Measurements from ENCODE around the gene DIP2C.
"Not testable (repeated sequence)": the region's sequence is repeated elsewhere in the genome, so short reads cannot be mapped to it uniquely, and the experiment has no call there.

Gene DIP2C

DNA sequence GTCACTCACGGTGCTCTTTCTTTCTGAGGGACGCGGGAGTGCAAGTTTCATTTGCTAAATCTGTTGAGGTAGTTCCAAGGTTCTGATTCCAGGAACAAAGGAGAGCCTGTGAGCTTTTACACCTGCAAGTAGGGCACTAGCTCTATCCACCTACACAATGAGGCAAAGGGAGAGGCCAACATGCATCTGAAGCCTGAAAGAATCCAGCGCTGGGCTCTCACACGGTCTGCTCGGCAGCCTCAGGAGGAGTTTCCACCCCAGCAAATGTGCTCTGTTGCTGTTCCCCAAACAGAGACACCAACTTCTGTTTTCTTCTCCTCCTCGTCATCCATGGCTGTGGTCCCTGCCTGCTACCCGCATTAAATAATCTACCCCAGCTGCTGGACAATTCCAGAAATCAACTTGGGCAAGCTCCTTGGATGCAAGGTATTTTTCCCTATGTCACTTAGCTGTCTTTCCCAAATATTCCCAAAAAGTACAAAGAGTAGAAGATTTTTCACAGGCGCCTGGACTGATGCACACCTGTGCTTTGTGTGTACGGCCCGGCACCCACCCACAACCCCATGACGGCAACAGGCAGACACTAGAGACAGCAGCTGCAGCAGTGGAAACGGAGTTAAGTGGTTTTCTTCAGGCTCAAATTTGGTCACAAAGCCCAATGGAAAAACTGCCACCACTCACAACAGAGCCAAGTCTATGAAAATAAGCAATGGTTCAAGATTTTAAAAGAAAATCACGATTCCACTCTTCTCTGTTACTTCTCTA lies 377.4 kb downstream of the DIP2C start:
- Histone ChIP-seq H3K4me1 (ENCODE audit: control insufficient read depth, insufficient read depth, low read length) (peaks cover 16% of the 10 kb centered on the region), H3K36me3 (ENCODE audit: control insufficient read depth, insufficient read depth, low read length) (no peaks in the 10 kb centered on the region), H3K4me3 (ENCODE audit: low read length) (no peak overlapping the region), H3K9me3 (ENCODE audit: control insufficient read depth, low read length) (no peaks in the 10 kb centered on the region), H3K27me3 (ENCODE audit: control insufficient read depth, insufficient read depth, low read length) (no peaks in the 10 kb centered on the region), H3K9ac (ENCODE audit: low read length) (no peak overlapping the region)

DNA sequence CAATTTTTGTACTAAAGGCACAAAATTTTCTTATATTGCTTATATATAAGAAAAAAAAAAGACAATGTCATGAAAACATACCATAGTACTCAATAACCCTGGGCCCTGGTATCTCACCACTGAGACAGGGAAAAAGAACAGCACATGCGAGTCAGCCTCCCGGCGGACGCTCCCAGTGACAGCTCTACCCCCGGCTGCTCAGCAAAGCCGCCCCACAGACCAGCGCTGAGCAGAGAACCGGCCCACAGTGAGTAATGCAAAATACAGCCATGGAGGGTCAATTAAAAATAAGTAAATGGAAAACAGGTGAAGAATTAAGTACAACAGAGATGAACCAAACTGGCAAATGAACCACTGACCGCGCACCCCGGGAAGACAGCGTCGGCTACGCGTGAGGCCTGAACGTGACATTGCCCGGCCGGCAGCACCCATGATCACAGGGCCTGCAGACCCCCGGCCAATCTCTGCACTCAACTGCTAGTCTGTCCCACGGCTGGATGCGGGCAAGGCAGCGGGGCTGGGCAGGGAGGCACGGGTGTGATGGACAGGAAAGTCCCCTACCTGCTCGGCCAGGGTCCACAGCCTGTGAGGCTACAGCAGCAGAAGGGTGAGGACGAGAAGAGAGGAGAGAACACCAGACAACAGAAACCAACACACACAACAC lies 378.4 kb downstream of the DIP2C start:
- H3K27me3 ChIP-seq (ENCODE audit: control insufficient read depth, insufficient read depth, low read length), result no peaks in the 10 kb centered on the region
- H3K4me1 ChIP-seq (ENCODE audit: control insufficient read depth, insufficient read depth, low read length), result peaks cover 16% of the 10 kb centered on the region
- H3K9me3 ChIP-seq (ENCODE audit: control insufficient read depth, low read length), result no peaks in the 10 kb centered on the region
- H3K4me3 ChIP-seq (ENCODE audit: low read length), result no peak overlapping the region
- H3K36me3 ChIP-seq (ENCODE audit: control insufficient read depth, insufficient read depth, low read length), result no peaks in the 10 kb centered on the region
- H3K9ac ChIP-seq (ENCODE audit: low read length), result no peak overlapping the region

DNA sequence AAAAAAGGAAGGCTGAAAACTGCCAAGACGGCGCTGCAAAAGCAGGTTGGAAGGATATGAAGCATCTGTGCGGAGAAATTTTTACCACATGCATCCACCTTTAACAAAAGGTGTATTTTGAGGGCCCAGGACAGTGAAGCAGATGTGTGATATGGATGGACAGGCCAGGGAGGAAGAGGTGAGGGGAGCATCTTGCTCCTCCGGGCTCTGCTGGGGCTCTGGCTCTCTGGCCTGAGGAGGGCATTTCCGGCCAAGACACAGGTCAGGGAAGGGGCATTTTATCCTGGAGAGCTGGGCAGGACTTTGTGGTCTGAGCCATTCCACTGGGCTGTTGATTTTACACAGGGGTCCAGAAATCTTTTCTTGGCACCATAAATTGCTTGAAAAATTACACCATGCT lies 379.1 kb downstream of the DIP2C start:
- no peaks in the 10 kb centered on the region for H3K9me3 ChIP-seq (ENCODE audit: control insufficient read depth, low read length)
- no peak overlapping the region for H3K9ac ChIP-seq (ENCODE audit: low read length)
- no peaks in the 10 kb centered on the region for H3K27me3 ChIP-seq (ENCODE audit: control insufficient read depth, insufficient read depth, low read length)
- no peaks in the 10 kb centered on the region for H3K36me3 ChIP-seq (ENCODE audit: control insufficient read depth, insufficient read depth, low read length)
- H3K4me1 ChIP-seq (ENCODE audit: control insufficient read depth, insufficient read depth, low read length), result peaks cover 16% of the 10 kb centered on the region
- H3K4me3 ChIP-seq (ENCODE audit: low read length), result no peak overlapping the region

DNA sequence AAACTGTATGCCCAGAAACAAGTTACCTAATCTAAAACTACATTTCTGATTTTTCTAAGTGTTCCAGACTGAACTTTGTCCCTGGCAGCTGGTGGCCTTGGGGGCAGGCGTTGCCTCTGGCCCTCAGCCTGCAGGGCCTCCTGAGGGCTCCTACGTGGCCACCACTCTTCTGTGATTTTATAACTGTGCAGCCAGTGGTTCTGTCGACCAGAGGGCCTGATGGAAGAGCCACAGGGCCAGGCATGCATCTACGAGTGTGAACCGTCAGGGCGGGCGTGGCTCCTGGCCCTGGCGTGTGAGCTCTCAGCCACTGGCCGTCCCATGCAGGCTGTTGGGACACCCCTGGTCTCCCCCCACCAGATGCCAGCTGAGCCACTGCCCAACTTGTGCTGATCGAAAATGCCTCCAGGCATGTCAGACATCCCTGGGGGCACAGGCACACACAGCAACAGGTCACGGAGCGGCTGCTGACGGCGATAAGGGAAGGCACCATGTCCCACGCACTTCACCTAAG lies 380.8 kb downstream of the DIP2C start:
- H3K4me1 ChIP-seq (ENCODE audit: control insufficient read depth, insufficient read depth, low read length), result peaks cover 16% of the 10 kb centered on the region
- H3K9ac ChIP-seq (ENCODE audit: low read length), result peak overlapping the region; percentile 5
- no peaks in the 10 kb centered on the region for H3K36me3 ChIP-seq (ENCODE audit: control insufficient read depth, insufficient read depth, low read length)
- no peaks in the 10 kb centered on the region for H3K27me3 ChIP-seq (ENCODE audit: control insufficient read depth, insufficient read depth, low read length)
- H3K4me3 ChIP-seq (ENCODE audit: low read length), result no peak overlapping the region
- H3K9me3 ChIP-seq (ENCODE audit: control insufficient read depth, low read length), result no peaks in the 10 kb centered on the region

DNA sequence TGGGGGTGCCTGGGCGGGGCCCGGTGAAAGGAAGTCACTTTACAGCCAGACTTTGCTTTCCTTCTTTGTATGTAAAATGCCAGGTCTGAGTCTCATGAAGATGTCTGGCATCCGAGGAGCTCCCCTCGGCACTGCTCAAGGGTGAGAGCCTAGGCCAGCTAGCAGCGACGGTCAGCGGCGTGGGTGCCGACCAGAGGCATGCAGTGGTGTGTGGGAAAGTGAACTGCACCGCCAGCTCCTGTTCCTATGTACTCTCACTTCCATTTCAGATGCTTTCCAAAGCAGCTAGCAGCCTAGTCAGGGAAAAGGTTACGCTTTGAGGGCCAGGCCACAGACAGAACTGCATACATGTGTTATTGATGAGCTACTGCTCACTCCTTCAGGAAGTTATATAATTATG lies 381.4 kb downstream of the DIP2C start:
- Histone ChIP-seq H3K9ac (ENCODE audit: low read length) (peak overlapping the region; percentile 5), H3K9me3 (ENCODE audit: control insufficient read depth, low read length) (no peaks in the 10 kb centered on the region), H3K27me3 (ENCODE audit: control insufficient read depth, insufficient read depth, low read length) (no peaks in the 10 kb centered on the region), H3K36me3 (ENCODE audit: control insufficient read depth, insufficient read depth, low read length) (no peaks in the 10 kb centered on the region), H3K4me1 (ENCODE audit: control insufficient read depth, insufficient read depth, low read length) (peaks cover 16% of the 10 kb centered on the region), H3K4me3 (ENCODE audit: low read length) (no peak overlapping the region)

DNA sequence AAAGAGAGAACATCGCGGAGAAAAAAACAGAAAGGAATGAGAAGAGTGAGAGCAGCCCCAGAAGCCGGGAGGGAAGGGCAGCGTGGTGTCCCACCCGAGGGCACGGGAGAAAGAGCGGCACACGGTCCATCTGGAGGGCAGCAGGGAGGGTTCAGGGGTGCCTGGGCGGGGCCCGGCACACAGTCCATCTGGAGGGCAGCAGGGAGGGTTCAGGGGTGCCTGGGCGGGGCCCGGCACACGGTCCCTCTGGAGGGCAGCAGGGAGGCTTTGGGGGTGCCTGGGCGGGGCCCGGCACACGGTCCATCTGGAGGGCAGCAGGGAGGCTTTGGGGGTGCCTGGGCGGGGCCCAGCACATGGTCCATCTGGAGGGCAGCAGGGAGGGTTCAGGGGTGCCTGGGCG lies 381.8 kb downstream of the DIP2C start:
- peak overlapping the region; percentile 5 for H3K9ac ChIP-seq (ENCODE audit: low read length)
- H3K9me3 ChIP-seq (ENCODE audit: control insufficient read depth, low read length), result no peaks in the 10 kb centered on the region
- H3K27me3 ChIP-seq (ENCODE audit: control insufficient read depth, insufficient read depth, low read length), result no peaks in the 10 kb centered on the region
- H3K4me3 ChIP-seq (ENCODE audit: low read length), result no peak overlapping the region
- H3K4me1 ChIP-seq (ENCODE audit: control insufficient read depth, insufficient read depth, low read length), result peaks cover 16% of the 10 kb centered on the region
- no peaks in the 10 kb centered on the region for H3K36me3 ChIP-seq (ENCODE audit: control insufficient read depth, insufficient read depth, low read length)

DNA sequence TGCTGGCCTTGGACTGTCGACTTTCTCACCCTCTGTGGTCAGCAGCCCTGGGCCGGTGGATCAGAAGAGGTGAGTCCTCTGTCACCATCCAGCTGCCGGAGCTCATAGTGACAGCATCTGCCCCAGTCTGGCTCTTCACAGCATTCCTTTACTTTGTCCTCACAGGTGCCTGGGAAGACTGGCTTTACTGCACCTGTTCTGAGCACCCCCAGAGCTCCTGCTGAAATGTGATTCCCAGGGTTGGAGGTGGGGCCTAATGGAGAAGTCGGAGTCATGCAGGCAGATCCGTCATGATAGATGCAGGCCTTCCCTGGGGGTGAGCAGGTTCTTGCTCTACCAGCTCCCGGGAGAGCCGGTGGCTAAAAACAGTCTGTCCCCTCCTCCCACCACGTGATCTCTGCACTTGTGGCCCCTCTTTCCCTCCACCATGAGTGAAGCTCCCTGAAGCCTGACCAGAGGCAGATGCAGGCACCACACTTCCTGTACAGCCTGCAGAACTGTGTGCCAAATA lies 382.7 kb downstream of the DIP2C start:
- Histone ChIP-seq H3K9me3 (ENCODE audit: control insufficient read depth, low read length) (no peaks in the 10 kb centered on the region), H3K4me1 (ENCODE audit: control insufficient read depth, insufficient read depth, low read length) (peaks cover 16% of the 10 kb centered on the region), H3K36me3 (ENCODE audit: control insufficient read depth, insufficient read depth, low read length) (no peaks in the 10 kb centered on the region), H3K9ac (ENCODE audit: low read length) (no peak overlapping the region), H3K4me3 (ENCODE audit: low read length) (no peak overlapping the region), H3K27me3 (ENCODE audit: control insufficient read depth, insufficient read depth, low read length) (no peaks in the 10 kb centered on the region)

DNA sequence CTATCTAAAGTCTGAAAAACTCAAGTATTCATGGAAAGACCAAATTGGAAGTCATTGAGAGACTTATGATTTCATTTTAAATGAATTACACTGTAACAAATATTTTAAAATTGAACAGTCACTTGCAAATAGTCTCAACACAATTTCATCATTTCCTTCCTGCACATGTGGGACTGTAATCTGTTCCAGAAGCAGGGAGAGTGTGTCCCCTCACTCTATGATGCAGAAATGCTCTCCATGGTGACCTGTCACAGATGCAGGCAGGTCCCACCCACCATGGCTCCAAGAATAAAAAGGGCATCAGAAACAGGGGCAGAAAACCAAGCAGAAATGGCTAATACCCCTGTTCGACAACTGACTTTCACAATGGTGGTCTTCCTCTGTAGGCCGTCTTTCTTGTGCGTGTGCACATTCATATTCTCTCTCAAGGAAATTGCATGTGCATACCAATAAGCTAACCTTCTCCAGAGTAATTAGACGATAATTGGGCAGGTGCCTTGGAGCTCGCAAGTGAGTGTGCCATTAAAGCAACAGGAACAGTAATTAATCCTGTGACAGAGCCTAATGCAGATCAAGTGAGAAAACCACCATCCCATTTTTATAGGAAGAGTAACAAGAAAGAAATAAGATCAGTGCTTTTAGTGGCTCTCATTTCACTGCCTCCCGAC lies 383.3 kb downstream of the DIP2C start:
- Histone ChIP-seq H3K9ac (ENCODE audit: low read length) (no peak overlapping the region), H3K9me3 (ENCODE audit: control insufficient read depth, low read length) (no peaks in the 10 kb centered on the region), H3K27me3 (ENCODE audit: control insufficient read depth, insufficient read depth, low read length) (no peaks in the 10 kb centered on the region), H3K4me1 (ENCODE audit: control insufficient read depth, insufficient read depth, low read length) (peaks cover 16% of the 10 kb centered on the region), H3K36me3 (ENCODE audit: control insufficient read depth, insufficient read depth, low read length) (no peaks in the 10 kb centered on the region), H3K4me3 (ENCODE audit: low read length) (no peak overlapping the region)

DNA sequence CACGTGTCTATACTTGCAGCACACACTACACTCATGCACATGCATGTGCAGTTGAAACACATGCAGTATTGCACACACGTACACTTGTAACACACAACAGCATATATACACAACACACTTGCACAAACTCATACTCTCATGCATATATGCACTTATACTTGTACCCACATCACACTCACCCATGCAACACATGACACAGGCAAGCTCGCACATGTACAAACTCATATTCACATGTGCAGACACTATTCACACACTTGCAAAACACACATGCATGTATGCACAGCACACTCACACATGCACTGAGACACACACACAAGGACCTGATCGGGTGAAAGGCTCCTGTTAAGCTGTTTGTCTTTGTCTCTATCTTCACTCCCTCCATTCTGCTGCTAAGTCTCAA lies 384.4 kb downstream of the DIP2C start:
- no peaks in the 10 kb centered on the region for H3K27me3 ChIP-seq (ENCODE audit: control insufficient read depth, insufficient read depth, low read length)
- no peaks in the 10 kb centered on the region for H3K9me3 ChIP-seq (ENCODE audit: control insufficient read depth, low read length)
- H3K9ac ChIP-seq (ENCODE audit: low read length), result no peak overlapping the region
- H3K36me3 ChIP-seq (ENCODE audit: control insufficient read depth, insufficient read depth, low read length), result no peaks in the 10 kb centered on the region
- no peak overlapping the region for H3K4me3 ChIP-seq (ENCODE audit: low read length)
- H3K4me1 ChIP-seq (ENCODE audit: control insufficient read depth, insufficient read depth, low read length), result peaks cover 16% of the 10 kb centered on the region

DNA sequence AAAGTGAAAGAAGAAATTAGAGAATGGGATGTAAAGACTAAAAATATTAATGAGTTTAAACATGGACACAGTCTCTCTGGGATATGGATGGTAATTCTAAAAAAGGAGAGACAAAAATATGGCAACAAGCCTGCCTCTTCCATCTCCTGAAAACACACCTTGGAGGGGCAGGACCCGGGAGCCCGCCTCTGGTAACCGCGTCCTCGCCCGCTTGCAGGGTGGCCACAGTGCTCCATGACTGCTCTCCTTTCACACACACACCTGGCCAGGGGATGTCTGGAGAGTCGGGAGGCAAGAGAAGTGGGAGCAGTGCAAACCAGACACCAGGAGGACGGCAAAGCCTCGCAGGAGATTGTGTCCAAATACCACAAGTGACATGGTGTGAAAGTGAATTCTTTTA lies 387.9 kb downstream of the DIP2C start:
- H3K9ac ChIP-seq (ENCODE audit: low read length), result no peak overlapping the region
- H3K4me1 ChIP-seq (ENCODE audit: control insufficient read depth, insufficient read depth, low read length), result peaks cover 4% of the 10 kb centered on the region
- H3K9me3 ChIP-seq (ENCODE audit: control insufficient read depth, low read length), result no peaks in the 10 kb centered on the region
- no peak overlapping the region for H3K4me3 ChIP-seq (ENCODE audit: low read length)
- H3K36me3 ChIP-seq (ENCODE audit: control insufficient read depth, insufficient read depth, low read length), result no peaks in the 10 kb centered on the region
- no peaks in the 10 kb centered on the region for H3K27me3 ChIP-seq (ENCODE audit: control insufficient read depth, insufficient read depth, low read length)

DNA sequence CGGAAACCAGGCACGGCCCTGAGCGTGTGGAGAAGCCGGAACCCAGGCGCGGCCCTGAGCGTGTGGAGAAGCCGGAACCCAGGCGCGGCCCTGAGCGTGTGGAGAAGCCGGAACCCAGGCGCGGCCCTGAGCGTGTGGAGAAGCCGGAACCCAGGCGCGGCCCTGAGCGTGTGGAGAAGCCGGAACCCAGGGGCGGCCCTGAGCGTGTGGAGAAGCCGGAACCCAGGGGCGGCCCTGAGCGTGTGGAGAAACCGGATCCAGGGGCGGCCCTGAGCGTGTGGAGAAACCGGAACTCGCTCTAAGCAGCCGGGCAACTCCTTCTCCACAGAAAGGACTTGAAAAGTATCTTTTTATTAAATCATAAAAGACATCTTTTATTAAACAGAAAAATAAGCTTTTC lies 388.9 kb downstream of the DIP2C start:
- not testable (repeated sequence) for H3K9me3 ChIP-seq (ENCODE audit: control insufficient read depth, low read length); H3K4me1 ChIP-seq (ENCODE audit: control insufficient read depth, insufficient read depth, low read length); H3K27me3 ChIP-seq (ENCODE audit: control insufficient read depth, insufficient read depth, low read length); H3K9ac ChIP-seq (ENCODE audit: low read length); H3K36me3 ChIP-seq (ENCODE audit: control insufficient read depth, insufficient read depth, low read length); H3K4me3 ChIP-seq (ENCODE audit: low read length)

DNA sequence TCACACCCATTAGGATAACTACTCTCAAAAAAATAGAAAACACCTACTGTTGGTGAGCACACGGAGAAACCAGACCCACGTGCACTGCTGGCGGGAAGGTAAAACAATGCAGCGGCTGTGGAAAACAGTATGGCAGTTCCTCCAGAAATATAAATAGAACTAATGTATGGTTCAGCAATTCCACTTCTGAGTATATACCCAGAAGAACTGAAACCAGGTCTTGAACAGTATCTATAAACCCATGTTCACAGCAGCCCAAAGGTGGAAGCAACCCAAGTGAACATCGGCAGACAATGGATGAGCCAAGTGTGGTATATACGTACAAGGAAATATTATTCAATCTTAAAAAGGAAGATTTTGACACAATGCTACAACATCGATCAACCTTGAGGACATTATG lies 389.5 kb downstream of the DIP2C start:
- Histone ChIP-seq H3K27me3 (ENCODE audit: control insufficient read depth, insufficient read depth, low read length) (no peaks in the 10 kb centered on the region), H3K36me3 (ENCODE audit: control insufficient read depth, insufficient read depth, low read length) (no peaks in the 10 kb centered on the region), H3K4me3 (ENCODE audit: low read length) (no peak overlapping the region), H3K9me3 (ENCODE audit: control insufficient read depth, low read length) (no peaks in the 10 kb centered on the region), H3K4me1 (ENCODE audit: control insufficient read depth, insufficient read depth, low read length) (peaks cover 4% of the 10 kb centered on the region), H3K9ac (ENCODE audit: low read length) (no peak overlapping the region)

All from mucosa of stomach (tissue), 1 donor.